GM23248 (cell line): ENCODE data around the gene TULP4.

Source experiments
- EZH2 ChIP-seq: fragments of 200-600 bp; sonication (generic); IDR thresholded peaks from 2 replicates; pipeline ENCODE4 v1.6.1; 2018; ENCODE audit warnings: antibody characterized with exemption, mild to moderate bottlenecking; ENCODE audit not compliant: insufficient read depth, poor library complexity, severe bottlenecking
- EZH2phosphoT487 ChIP-seq: fragments of 200-600 bp; sonication (generic); IDR thresholded peaks from 2 replicates; pipeline ENCODE4 v1.6.1; 2018; ENCODE audit warnings: antibody characterized with exemption, moderate library complexity, mild to moderate bottlenecking, low read depth; ENCODE audit not compliant: insufficient read depth

DNA sequence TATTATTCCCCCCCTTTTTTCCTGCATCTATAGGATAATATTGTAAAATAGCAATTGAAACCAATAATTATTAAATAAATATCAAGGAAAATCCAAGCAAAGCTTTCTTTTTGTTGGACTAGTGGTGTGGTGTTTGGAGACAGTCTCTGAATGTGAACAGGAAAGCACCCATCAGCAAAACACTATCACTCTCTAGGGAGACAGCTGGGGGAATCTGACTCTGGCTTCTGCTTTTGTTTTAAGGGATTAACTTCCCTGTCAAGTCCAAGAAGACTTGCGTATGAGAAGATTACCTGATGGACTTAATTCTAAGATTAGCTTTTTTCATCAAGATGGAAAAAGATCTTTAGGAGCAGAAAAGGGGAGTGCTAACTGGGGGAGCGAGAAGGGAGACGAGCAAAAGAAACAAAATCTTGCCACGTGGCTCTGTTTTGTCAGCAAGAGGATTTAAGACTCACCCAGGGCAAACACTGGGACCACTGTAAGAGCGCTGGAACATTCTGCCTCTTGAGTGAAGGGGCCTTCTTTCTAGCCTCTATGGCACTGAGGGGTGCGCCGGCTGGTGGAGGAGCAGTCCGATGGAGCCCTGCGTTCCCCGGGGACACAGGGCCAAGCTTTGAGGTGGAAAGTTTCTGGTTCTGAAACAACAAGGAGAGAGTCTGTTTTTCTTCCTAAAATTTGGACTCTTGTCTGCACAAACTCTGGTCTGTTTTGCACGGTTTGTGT, 570 bp downstream of the TULP4 start:
- TF ChIP-seq EZH2phosphoT487, result no peak
- no peak for TF ChIP-seq EZH2
